ENCODE results near the gene MMP7. TPM values are rescaled to one million over a fixed set of nuclear protein-coding genes. Genes with fewer than 3 reads are reported as not detected.

The MMP7 gene
- total RNA-seq, 2 donors from 2014 or later: 115 to 171 TPM

GRCh38 chr11:102523189-102523570, 7.4 kb downstream of the MMP7 start:
- H3K9me3 ChIP-seq: no peaks in the 10 kb centered on the region
- TF ChIP-seq POLR2AphosphoS5 (IDR thresholded peaks at IDR 0.05) (no peak), CTCF (IDR thresholded peaks at IDR 0.05) (no peak)
- H3K27ac ChIP-seq: no peak overlapping the region
- no peaks in the 10 kb centered on the region for H3K27me3 ChIP-seq (replicated peaks; ENCODE audit: insufficient read depth)
- no peak for DNase-seq (ENCODE audit: low spot score)
- H3K4me1 ChIP-seq (replicated peaks): no peaks in the 10 kb centered on the region
- no peak overlapping the region for H3K4me3 ChIP-seq
- 84% methylated on average over 2 of the region's 2 CpGs for WGBS
- intact Hi-C loops (cut with DNase I): no loop called here
- H3K36me3 ChIP-seq: no peaks in the 10 kb centered on the region

GRCh38 chr11:102522312-102523188, 8.0 kb downstream of the MMP7 start:
- no peaks in the 10 kb centered on the region for H3K4me1 ChIP-seq (replicated peaks)
- 69% methylated on average over 5 of the region's 5 CpGs for WGBS
- no peaks in the 10 kb centered on the region for H3K27me3 ChIP-seq (replicated peaks; ENCODE audit: insufficient read depth)
- intact Hi-C loops (cut with DNase I): no loop called here
- DNase-seq (ENCODE audit: low spot score): no peak
- no peaks in the 10 kb centered on the region for H3K36me3 ChIP-seq
- no peak for TF ChIP-seq CTCF (IDR thresholded peaks at IDR 0.05)
- TF ChIP-seq POLR2AphosphoS5 (IDR thresholded peaks at IDR 0.05): no peak
- TF ChIP-seq POLR2A (IDR thresholded peaks at IDR 0.05): no peak
- H3K27ac ChIP-seq: no peak overlapping the region
- H3K9me3 ChIP-seq: no peaks in the 10 kb centered on the region
- no peak overlapping the region for H3K4me3 ChIP-seq

- Histone ChIP-seq H3K36me3 (no peaks in the 10 kb centered on the region), H3K27ac (no peak overlapping the region), H3K27me3 (replicated peaks; ENCODE audit: insufficient read depth) (no peaks in the 10 kb centered on the region), H3K4me3 (no peak overlapping the region), H3K9me3 (no peaks in the 10 kb centered on the region), H3K4me1 (replicated peaks) (no peaks in the 10 kb centered on the region)
- intact Hi-C loops (cut with DNase I): no loop called here
- WGBS: 95% methylated on average over 10 of the region's 10 CpGs
- no peak for DNase-seq (ENCODE audit: low spot score)
- TF ChIP-seq POLR2AphosphoS5 (IDR thresholded peaks at IDR 0.05): no peak
- TF ChIP-seq CTCF (IDR thresholded peaks at IDR 0.05): no peak
- no peak for TF ChIP-seq POLR2A (IDR thresholded peaks at IDR 0.05)
Observed at GRCh38 chr11:102521121-102521520, 9.4 kb downstream of the MMP7 start.

GRCh38 chr11:102520514-102520913, 10.0 kb downstream of the MMP7 start:
- no peak for TF ChIP-seq POLR2AphosphoS5 (IDR thresholded peaks at IDR 0.05)
- no peak for TF ChIP-seq POLR2A (IDR thresholded peaks at IDR 0.05)
- TF ChIP-seq CTCF (IDR thresholded peaks at IDR 0.05): no peak
- H3K4me3 ChIP-seq: no peak overlapping the region
- no peak for DNase-seq (ENCODE audit: low spot score)
- no peaks in the 10 kb centered on the region for H3K9me3 ChIP-seq
- no peak overlapping the region for H3K27ac ChIP-seq
- intact Hi-C loops (cut with DNase I): no loop called here
- H3K4me1 ChIP-seq (replicated peaks): no peaks in the 10 kb centered on the region
- H3K36me3 ChIP-seq: no peaks in the 10 kb centered on the region
- no peaks in the 10 kb centered on the region for H3K27me3 ChIP-seq (replicated peaks; ENCODE audit: insufficient read depth)
